ENCODE results near the gene BABAM2. TPM values are rescaled to one million over a fixed set of nuclear protein-coding genes. Genes with fewer than 3 reads are reported as not detected.

The BABAM2 gene
- total RNA-seq, 4 donors from 2014 or later: 33.3 to 48.9 (median 37.9) TPM

- in situ Hi-C loops (cut with MboI; ENCODE audit: low pct_ligation_motif_present in 1 of 4, low pct_unique_long_range_greater_than_20kb in 1 of 4, low sequenced_read_pairs in 3 of 4): no loop called here
- intact Hi-C loops (cut with DNase I; ENCODE audit: low total_unique reads): no loop called here
Measured at GRCh38 chr2:28134857-28135256, 244.3 kb downstream of the BABAM2 start.

GRCh38 chr2:28135324-28135723 lies 244.8 kb downstream of the BABAM2 start:
- no peaks in the 10 kb centered on the region for H3K27me3 ChIP-seq
- intact Hi-C loops (cut with DNase I; ENCODE audit: low total_unique reads) (no loop called here), in situ Hi-C loops (cut with MboI; ENCODE audit: low pct_ligation_motif_present in 1 of 4, low pct_unique_long_range_greater_than_20kb in 1 of 4, low sequenced_read_pairs in 3 of 4) (no loop called here)
- H3K4me3 ChIP-seq: no peak overlapping the region
- TF ChIP-seq POLR2A (IDR thresholded peaks at IDR 0.05) (no peak), EP300 (IDR thresholded peaks at IDR 0.05; ENCODE audit: low read depth) (no peak)
- H3K27ac ChIP-seq: peak overlapping the region; percentile 64 to 82 (median 70)
- no peaks in the 10 kb centered on the region for H3K36me3 ChIP-seq
- peaks cover 11 to 52% (median 19%) of the 10 kb centered on the region in 4 donors for H3K4me1 ChIP-seq
- no peaks in the 10 kb centered on the region for H3K9me3 ChIP-seq
- no peak for DNase-seq

More at GRCh38 chr2:28134857-28135256, 244.3 kb downstream of the BABAM2 start:
- Histone ChIP-seq H3K4me3 (no peak overlapping the region), H3K36me3 (no peaks in the 10 kb centered on the region), H3K27ac (peak overlapping the region; percentile 64 to 82 (median 70)), H3K9me3 (no peaks in the 10 kb centered on the region), H3K27me3 (no peaks in the 10 kb centered on the region), H3K4me1 (peaks cover 11 to 48% (median 19%) of the 10 kb centered on the region in 4 donors)
- WGBS, 2 donors (ENCODE audit: low coverage in 1 of 2): 31 to 33% methylated on average over 1 of the region's 1 CpG
- DNase-seq: no peak
- TF ChIP-seq POLR2AphosphoS5 (IDR thresholded peaks at IDR 0.05) (no peak), CTCF (IDR thresholded peaks at IDR 0.05) (no peak), EP300 (IDR thresholded peaks at IDR 0.05; ENCODE audit: low read depth) (no peak), POLR2A (IDR thresholded peaks at IDR 0.05) (no peak)

GRCh38 chr2:28135799-28136198 lies 245.3 kb downstream of the BABAM2 start:
- intact Hi-C loops (cut with DNase I; ENCODE audit: low total_unique reads): no loop called here
- 82 to 92% methylated on average over 3 to 4 of the region's 4 CpGs for WGBS, 2 donors (ENCODE audit: low coverage in 1 of 2)
- Histone ChIP-seq H3K36me3 (no peaks in the 10 kb centered on the region), H3K27me3 (no peaks in the 10 kb centered on the region), H3K9me3 (no peaks in the 10 kb centered on the region), H3K4me1 (peaks cover 11 to 52% (median 19%) of the 10 kb centered on the region in 4 donors), H3K4me3 (no peak overlapping the region), H3K27ac (peak overlapping the region in 3 of 4 donors; percentile 59 to 82 (median 69))
- no peak for DNase-seq
- in situ Hi-C loops (cut with MboI; ENCODE audit: low pct_ligation_motif_present in 1 of 4, low pct_unique_long_range_greater_than_20kb in 1 of 4, low sequenced_read_pairs in 3 of 4): no loop called here
- TF ChIP-seq EP300 (IDR thresholded peaks at IDR 0.05; ENCODE audit: low read depth) (no peak), POLR2A (IDR thresholded peaks at IDR 0.05) (no peak), CTCF (IDR thresholded peaks at IDR 0.05) (no peak)

- 80 to 90% methylated on average over 3 to 6 of the region's 6 CpGs for WGBS, 2 donors (ENCODE audit: low coverage in 1 of 2)
- Histone ChIP-seq H3K27me3 (no peaks in the 10 kb centered on the region), H3K36me3 (no peaks in the 10 kb centered on the region), H3K4me1 (peaks cover 11 to 52% (median 19%) of the 10 kb centered on the region in 4 donors), H3K27ac (peak overlapping the region; percentile 18 to 59 (median 32)), H3K9me3 (no peaks in the 10 kb centered on the region), H3K4me3 (no peak overlapping the region)
- DNase-seq: no peak
- TF ChIP-seq EP300 (IDR thresholded peaks at IDR 0.05; ENCODE audit: low read depth) (no peak), CTCF (IDR thresholded peaks at IDR 0.05) (no peak)
- intact Hi-C loops (cut with DNase I; ENCODE audit: low total_unique reads): no loop called here
- in situ Hi-C loops (cut with MboI; ENCODE audit: low pct_ligation_motif_present in 1 of 4, low pct_unique_long_range_greater_than_20kb in 1 of 4, low sequenced_read_pairs in 3 of 4): no loop called here
Measured at GRCh38 chr2:28136556-28136955, 246.0 kb downstream of the BABAM2 start.

GRCh38 chr2:28137221-28137620 lies 246.7 kb downstream of the BABAM2 start:
- Histone ChIP-seq H3K27ac (peak overlapping the region; percentile 28 to 59 (median 32)), H3K4me1 (peaks cover 11 to 56% (median 22%) of the 10 kb centered on the region in 4 donors), H3K27me3 (no peaks in the 10 kb centered on the region), H3K36me3 (no peaks in the 10 kb centered on the region), H3K9me3 (no peaks in the 10 kb centered on the region), H3K4me3 (no peak overlapping the region)
- DNase-seq: no peak
- intact Hi-C loops (cut with DNase I; ENCODE audit: low total_unique reads): no loop called here
- in situ Hi-C loops (cut with MboI; ENCODE audit: low pct_ligation_motif_present in 1 of 4, low pct_unique_long_range_greater_than_20kb in 1 of 4, low sequenced_read_pairs in 3 of 4): no loop called here
- 18 to 25% methylated on average over 2 of the region's 2 CpGs for WGBS, 2 donors (ENCODE audit: low coverage in 1 of 2)
- TF ChIP-seq CTCF (IDR thresholded peaks at IDR 0.05) (no peak), POLR2AphosphoS5 (IDR thresholded peaks at IDR 0.05) (peak in 1 of 3 donors; percentile 45), POLR2A (IDR thresholded peaks at IDR 0.05) (no peak), EP300 (IDR thresholded peaks at IDR 0.05; ENCODE audit: low read depth) (no peak)

All from transverse colon (tissue), 4 donors.